HepG2 (cell line): ENCODE measurements around the gene DSTN. TPM values are rescaled to one million over a fixed set of nuclear protein-coding genes. Genes with fewer than 3 reads are reported as not detected.

Source experiments
- AGO2 ChIP-seq: fragments of 200-400 bp; formaldehyde crosslinking; optimal IDR thresholded peaks from 2 replicates; pipeline ENCODE3; 2017; ENCODE audit warnings: mild to moderate bottlenecking, low read depth, low read length, moderate library complexity
- CTCF ChIP-seq: sonication (generic); formaldehyde crosslinking; IDR thresholded peaks from 2 replicates; pipeline ENCODE4 v1.5.0; 2020; ENCODE audit warnings: mild to moderate bottlenecking, missing genetic modification reagents, moderate library complexity
- EHMT2 ChIP-seq: fragments of 200-600 bp; sonication (generic); IDR thresholded peaks from 2 replicates; pipeline ENCODE4 v1.7.0; 2017; ENCODE audit warnings: antibody characterized with exemption, low read depth, low read length, borderline replicate concordance
- HIVEP1 ChIP-seq: sonication (generic); formaldehyde crosslinking; IDR thresholded peaks from 2 replicates; pipeline ENCODE4 v1.4.0; 2020; ENCODE audit warnings: mild to moderate bottlenecking, missing genetic modification reagents
- MNT ChIP-seq: fragments of 450-650 bp; IDR thresholded peaks from 2 replicates; pipeline ENCODE4 v1.6.1; 2016
- MTA3 ChIP-seq: sonication (generic); formaldehyde crosslinking; IDR thresholded peaks from 2 replicates; pipeline ENCODE4 v1.4.0; 2020; ENCODE audit warnings: missing genetic modification reagents
- MTF1 ChIP-seq: sonication (generic); formaldehyde crosslinking; IDR thresholded peaks from 2 replicates; pipeline ENCODE4 v1.5.0; 2020; ENCODE audit warnings: missing genetic modification reagents
- MXD1 ChIP-seq: sonication (generic); formaldehyde crosslinking; IDR thresholded peaks from 2 replicates; pipeline ENCODE4 v1.4.0; 2020; ENCODE audit warnings: mild to moderate bottlenecking, missing genetic modification reagents
- PCBP2 ChIP-seq: fragments of 200-400 bp; formaldehyde crosslinking; optimal IDR thresholded peaks from 2 replicates; pipeline ENCODE3; 2018; ENCODE audit warnings: low read length, low read depth; ENCODE audit not compliant: poor library complexity, severe bottlenecking
- RBM22 ChIP-seq: fragments of 200-400 bp; formaldehyde crosslinking; optimal IDR thresholded peaks from 2 replicates; pipeline ENCODE3; 2017; ENCODE audit warnings: mild to moderate bottlenecking, low read length, moderate library complexity
- SP5 ChIP-seq: IDR thresholded peaks from 2 replicates; pipeline ENCODE4 v1.6.1; 2016; ENCODE audit warnings: low read depth, borderline replicate concordance
- TCF12 ChIP-seq, 2 experiments: fragments of 450-650 bp in 1 of 2; sonication (generic) in 1 of 2; formaldehyde crosslinking in 1 of 2; IDR thresholded peaks; 2 replicates each; pipeline versions ENCODE4 v1.6.1 to v1.8.0; 2017 to 2022; ENCODE audit warnings: antibody characterized with exemption in 1 of 2, mild to moderate bottlenecking in 1 of 2, missing genetic modification reagents in 1 of 2, moderate library complexity in 1 of 2
- ZBTB26 ChIP-seq: IDR thresholded peaks from 2 replicates; pipeline ENCODE4 v1.6.1; 2016; ENCODE audit warnings: missing compliant biosample characterization, missing genetic modification reagents, borderline replicate concordance
- ZBTB4 ChIP-seq: sonication (generic); formaldehyde crosslinking; IDR thresholded peaks from 2 replicates; pipeline ENCODE4 v1.4.0; 2020; ENCODE audit warnings: missing genetic modification reagents, mild to moderate bottlenecking, borderline replicate concordance
- ZFP36L1 ChIP-seq: sonication (generic); formaldehyde crosslinking; IDR thresholded peaks from 2 replicates; pipeline ENCODE4 v1.8.0; 2022; ENCODE audit warnings: mild to moderate bottlenecking, missing genetic modification reagents, moderate library complexity
- ZNF34 ChIP-seq: sonication (generic); formaldehyde crosslinking; IDR thresholded peaks from 2 replicates; pipeline ENCODE4 v1.4.0; 2020; ENCODE audit warnings: mild to moderate bottlenecking, missing genetic modification reagents, borderline replicate concordance
- ZNF556 ChIP-seq: sonication (generic); formaldehyde crosslinking; IDR thresholded peaks from 2 replicates; pipeline ENCODE4 v1.4.0; 2020; ENCODE audit warnings: mild to moderate bottlenecking, missing genetic modification reagents, borderline replicate concordance
- ZNF780A ChIP-seq: sonication (generic); formaldehyde crosslinking; IDR thresholded peaks from 2 replicates; pipeline ENCODE4 v1.8.0; 2022; ENCODE audit warnings: mild to moderate bottlenecking, missing genetic modification reagents, moderate library complexity
- ZNF788 ChIP-seq: sonication (generic); formaldehyde crosslinking; IDR thresholded peaks from 2 replicates; pipeline ENCODE4 v1.5.0; 2020; ENCODE audit warnings: mild to moderate bottlenecking, missing genetic modification reagents, borderline replicate concordance
- ZNF839 ChIP-seq: sonication (generic); formaldehyde crosslinking; IDR thresholded peaks from 2 replicates; pipeline ENCODE4 v1.4.0; 2020; ENCODE audit warnings: missing genetic modification reagents, mild to moderate bottlenecking, borderline replicate concordance
- polyA plus RNA-seq, 8 experiments: library from polyadenylated mRNA; depleted of rRNA in 3 of 8; stranded (reverse) in 7 of 8; unstranded in 1 of 8; fragments of >200 nt; fragmentation: Illumina TruSeq in 4 of 8; extraction: Trizol in 4 of 8; gene quantifications; 2 replicates each; pipeline versions ENCODE4 v1.2.1 to v1.2.3, GENCODE V29; 2011 to 2016; ENCODE audit warnings: low read depth in 4 of 8, missing spikeins in 1 of 8, mixed read lengths in 1 of 8; ENCODE audit not compliant: insufficient read depth in 1 of 8
- total RNA-seq, 5 experiments: library from RNA; depleted of rRNA; stranded (reverse); fragments of >200 nt; fragmentation: Illumina TruSeq; extraction: Trizol; gene quantifications; 2 replicates each; pipeline ENCODE4 v1.2.3, GENCODE V29; 2016; ENCODE audit warnings: low read depth in 1 of 5

Gene DSTN
- total and polyA plus RNA-seq, 2 of the 13 experiments (the other 11 are each of a cell fraction or from before 2014, with no cell fraction given), result 27.6 to 106 TPM

- TF ChIP-seq TCF12 (IDR thresholded peaks at IDR 0.05), result no peak
- TF ChIP-seq TCF12 (CRISPR knock-in tag; IDR thresholded peaks at IDR 0.05), result no peak
- no peak for TF ChIP-seq HIVEP1
- TF ChIP-seq AGO2, result peak; percentile 97
- no peak for TF ChIP-seq MTF1 (CRISPR knock-in tag)
- peak; percentile 95 for TF ChIP-seq RBM22
- TF ChIP-seq ZFP36L1, result no peak
- TF ChIP-seq SP5 (CRISPR knock-in tag), result no peak
- TF ChIP-seq ZNF34, result no peak
- no peak for TF ChIP-seq ZBTB26 (CRISPR knock-in tag)
- TF ChIP-seq ZNF556 (CRISPR knock-in tag), result 0 out of 2 replicates have a peak, but pooled peaks have one; percentile 79
- 0 out of 2 replicates have a peak, but pooled peaks have one; percentile 52 for TF ChIP-seq ZBTB4 (CRISPR knock-in tag)
- TF ChIP-seq ZNF780A (CRISPR knock-in tag), result no peak
- TF ChIP-seq EHMT2, result no peak
- TF ChIP-seq PCBP2, result no peak
- TF ChIP-seq ZNF839 (CRISPR knock-in tag), result 0 out of 2 replicates have a peak, but pooled peaks have one; percentile 48
- 0 out of 2 replicates have a peak, but pooled peaks have one; percentile 17 for TF ChIP-seq CTCF (CRISPR knock-in tag)
- TF ChIP-seq MTA3, result no peak
- TF ChIP-seq ZNF788, result no peak
- peak; percentile 85 for TF ChIP-seq MNT
- TF ChIP-seq MXD1 (CRISPR knock-in tag), result peak; percentile 25; the same call in 1 of the 2 replicates
Observed at GRCh38 chr20:17619351-17620093, 49.6 kb downstream of the DSTN start (continued).
